Dermis microvascular lymphatic vessel endothelial cell (primary cell): ENCODE measurements around the gene ZNF217. TPM values are rescaled to one million over a fixed set of nuclear protein-coding genes. Genes with fewer than 3 reads are reported as not detected.
"Not testable (repeated sequence)": the region's sequence is repeated elsewhere in the genome, so short reads cannot be mapped to it uniquely, and the experiment has no call there.

Experiments
- DNase-seq, 2 donors: peaks; one replicate each; pipeline versions ENCODE4 v3.0.0 to v3.0.0-alpha.2; 2010; ENCODE audit warnings: low read depth in 2 of 2
- total RNA-seq: library from RNA; depleted of rRNA; stranded (reverse); fragments of >200 nt; gene quantifications from 2 replicates; pipeline ENCODE4 v1.2.1, GENCODE V29; 2014

Gene ZNF217
- total RNA-seq, 1 donor from 2014 or later, result 9.0 TPM

DNA sequence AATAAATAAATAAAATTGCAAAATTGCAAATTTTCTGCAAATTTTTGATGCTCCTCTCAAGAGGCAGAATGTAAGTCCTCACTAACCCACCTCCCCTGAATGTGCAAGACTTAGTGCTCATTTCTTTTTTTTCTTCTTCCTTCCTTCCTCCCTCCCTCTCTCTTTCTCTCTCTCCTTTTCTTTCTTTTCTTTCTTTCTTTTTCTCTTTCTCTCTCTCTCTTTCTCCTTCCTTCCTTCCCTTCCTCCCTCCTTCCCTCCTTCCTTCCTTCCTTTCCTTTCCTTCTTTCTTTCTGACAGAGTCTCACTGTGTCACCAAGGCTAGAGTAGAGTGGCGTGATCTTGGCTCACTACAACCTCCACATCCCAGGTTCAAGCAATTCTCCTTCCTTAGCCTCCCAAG, 60.1 kb downstream of the ZNF217 start:
- DNase-seq, result no peak

DNA sequence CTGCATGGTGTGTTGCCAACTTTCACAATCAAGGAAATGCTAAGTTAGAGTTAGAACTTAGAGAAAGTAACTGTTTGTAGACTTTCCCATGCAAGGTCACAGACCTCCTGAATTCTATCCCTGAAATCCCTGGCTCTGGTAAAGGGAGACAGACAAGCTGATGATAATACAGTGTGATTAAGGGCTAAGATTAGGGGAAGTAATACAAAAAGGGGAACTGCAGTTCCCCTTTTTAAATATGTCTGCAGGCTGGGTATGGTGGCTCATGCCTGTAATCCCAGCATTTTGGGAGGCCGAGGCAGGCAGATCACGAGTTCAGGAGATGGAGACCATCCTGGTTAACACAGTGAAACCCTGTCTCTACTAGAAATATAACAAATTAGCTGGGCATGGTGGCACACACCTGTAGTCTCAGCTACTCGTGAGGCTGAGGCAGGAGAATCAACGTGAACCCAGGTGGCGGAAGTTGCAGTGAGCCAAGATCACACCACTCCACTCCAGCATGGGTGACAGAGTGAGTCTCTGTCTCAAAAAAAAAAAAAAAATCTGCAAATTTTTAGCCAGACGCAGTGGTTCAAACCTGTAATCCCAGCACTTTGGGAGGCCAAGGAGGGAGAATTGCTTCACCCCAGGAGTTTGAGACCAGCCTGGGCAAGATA, 60.9 kb downstream of the ZNF217 start:
- DNase-seq, result not testable (repeated sequence)

DNA sequence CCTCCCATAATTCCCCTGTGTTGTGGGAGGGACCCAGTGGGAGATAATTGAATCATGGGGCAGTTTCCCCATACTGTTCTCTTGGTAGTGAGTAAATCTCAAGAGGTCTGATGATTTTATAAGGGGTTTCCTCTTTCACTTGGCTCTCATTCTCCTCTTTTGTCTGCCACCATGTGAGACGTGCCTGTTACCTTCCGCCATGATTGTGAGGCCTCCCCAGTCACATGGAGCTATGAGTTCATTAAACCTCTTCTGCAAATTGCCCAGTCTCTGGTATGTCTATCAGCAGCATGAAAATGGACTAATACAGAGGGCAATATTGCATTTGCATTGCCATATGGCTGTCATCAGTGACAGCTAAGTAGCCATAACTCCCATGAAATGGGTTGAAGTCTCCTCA, 63.2 kb downstream of the ZNF217 start:
- no peak for DNase-seq

DNA sequence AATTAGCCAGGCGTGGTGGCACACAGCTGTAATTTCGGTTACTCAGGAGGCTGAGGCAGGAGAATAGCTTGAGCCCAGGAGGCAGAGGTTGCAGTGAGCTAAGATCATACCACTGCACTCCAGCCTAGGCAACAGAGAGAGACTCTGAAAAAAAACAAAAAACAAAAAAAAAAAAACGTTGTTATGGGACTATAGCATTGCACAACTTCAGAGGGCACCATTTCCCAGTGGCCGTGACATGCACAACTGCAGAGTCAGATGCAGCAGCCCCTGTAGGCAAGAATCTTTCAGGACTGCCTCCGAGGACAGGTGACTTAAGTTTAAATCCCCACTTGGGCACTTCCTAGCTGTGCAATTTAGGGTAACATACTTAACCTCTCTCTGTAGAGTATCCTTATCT, 64.0 kb downstream of the ZNF217 start:
- DNase-seq, result no peak

DNA sequence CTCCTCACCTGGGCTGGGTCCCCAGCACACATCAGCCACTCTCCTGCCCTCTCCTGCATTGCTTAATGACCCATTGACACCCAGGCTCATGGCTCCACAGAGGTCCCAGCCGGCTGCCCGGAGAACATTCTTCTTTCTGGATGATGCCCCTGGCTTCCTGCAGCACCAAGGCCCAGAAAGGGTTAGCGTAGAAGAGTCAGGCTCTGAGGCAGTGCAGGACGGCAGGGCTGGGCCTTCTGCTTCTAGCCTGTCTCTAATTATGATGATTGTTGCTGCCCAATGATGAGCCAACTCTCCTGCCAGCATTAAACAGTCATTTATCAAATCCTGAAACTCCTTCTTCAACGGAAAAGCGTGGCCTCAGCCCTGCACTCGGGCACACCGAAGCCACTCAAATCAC, 66.4 kb downstream of the ZNF217 start:
- no peak for DNase-seq

DNA sequence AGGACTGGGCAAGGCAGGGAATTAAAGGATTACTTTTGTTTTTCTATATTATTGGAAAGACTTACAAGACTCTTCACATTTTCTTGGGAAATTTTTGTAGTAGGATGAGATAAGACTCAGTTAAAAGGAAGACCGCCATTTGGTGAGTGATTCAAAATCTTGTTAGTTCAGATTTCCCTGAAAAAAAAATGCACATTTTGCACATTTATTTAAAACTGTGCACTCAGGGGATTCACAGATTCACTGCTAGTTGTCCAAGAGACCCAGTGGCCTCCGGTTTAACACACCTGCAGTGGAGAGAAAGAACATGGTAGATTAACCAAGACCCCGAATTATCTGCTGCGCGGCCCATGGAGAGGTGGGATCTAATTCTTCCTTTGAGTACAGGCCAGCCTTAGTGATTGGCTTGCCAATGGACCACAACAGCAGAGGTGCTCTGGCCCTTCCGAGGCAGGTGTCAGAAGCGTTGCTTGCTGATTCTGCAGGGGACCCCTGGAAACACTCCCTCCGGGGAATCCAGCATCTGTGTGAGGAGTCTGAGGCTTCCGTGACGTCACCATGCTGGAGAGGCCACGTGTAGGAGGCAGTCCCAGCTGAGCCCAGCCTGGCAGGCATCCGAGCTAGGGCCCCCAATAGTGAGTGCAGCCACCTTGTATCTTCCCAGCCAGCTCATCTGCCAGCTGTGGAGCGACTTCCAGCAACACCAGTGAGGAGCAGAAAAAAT, 68.9 kb downstream of the ZNF217 start:
- DNase-seq, result no peak

DNA sequence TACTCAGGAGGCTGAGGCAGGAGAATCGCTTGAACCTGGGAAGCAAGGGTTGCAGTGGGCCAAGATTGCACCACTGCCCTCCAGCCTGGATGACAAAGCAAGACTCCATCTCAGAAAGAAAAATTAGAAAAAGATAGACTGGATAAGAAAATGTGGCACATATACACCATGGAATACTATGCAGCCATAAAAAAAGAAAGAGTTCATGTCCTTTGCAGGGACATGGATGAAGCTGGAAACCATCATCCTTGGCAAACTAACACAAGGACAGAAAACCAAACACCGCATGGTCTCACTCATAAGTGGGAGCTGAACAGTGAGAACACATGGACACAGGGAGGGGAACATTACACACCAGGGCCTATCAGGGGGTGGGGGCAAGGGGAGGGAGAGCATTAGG, 70.0 kb downstream of the ZNF217 start:
- DNase-seq, result not testable (repeated sequence)

DNA sequence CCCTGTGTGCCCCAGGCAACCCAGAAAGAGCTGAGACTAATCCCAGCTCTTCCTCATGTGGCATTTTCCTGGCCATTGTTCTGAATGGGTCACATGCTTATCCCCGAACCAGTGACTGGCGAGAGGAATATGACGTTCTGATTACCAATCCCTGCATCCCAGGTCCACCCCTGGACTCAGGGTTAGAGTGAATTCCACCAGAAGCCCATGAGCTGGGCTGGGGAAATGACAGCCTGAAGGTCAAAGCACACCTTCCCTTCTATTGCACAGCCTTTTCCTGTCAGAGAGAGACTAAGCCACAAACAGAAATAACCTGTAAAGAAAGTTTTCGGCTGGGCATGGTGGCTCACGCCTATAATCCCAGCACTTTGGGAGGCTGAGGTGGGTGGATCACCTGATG, 70.9 kb downstream of the ZNF217 start:
- peak in 1 of 2 donors; percentile 45 for DNase-seq

DNA sequence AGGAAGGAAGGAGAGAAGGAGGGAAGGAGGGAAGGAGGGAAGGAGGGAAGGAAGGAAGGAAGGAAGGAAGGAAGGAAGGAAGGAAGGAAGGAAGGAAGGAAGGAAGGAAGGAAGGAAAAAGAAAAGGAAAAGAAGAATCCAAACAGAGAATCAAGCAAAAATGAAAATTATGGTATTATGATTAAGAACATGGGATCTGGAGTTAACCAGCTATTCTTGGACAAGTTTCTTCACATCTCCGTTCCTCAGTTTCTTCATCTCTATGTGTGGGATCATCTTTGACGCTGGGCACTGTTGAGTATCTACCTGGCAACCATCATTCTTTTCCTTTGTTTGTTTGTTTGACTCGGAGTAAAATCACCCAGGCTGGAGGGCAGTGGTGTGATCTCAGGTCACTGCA, 71.6 kb downstream of the ZNF217 start:
- DNase-seq, result no peak

DNA sequence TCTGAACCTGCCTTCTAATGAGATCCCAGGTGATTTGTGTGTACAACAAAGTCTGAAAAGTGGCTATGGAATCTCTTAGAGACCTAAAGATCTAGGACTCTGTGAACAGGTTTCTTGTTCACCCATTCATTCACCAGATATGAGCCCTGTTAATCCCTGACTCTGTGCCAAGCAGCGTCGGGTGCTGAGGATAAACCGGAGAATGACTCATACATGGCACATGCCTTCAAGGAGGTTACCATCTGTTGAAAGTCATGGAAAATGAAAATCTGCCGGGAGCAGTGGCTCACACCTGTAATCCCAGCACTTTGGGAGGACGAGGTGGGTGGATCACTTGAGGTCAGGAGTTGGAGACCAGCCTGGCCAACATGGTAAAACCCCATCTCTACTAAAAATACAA, 72.2 kb downstream of the ZNF217 start:
- not testable (repeated sequence) for DNase-seq

DNA sequence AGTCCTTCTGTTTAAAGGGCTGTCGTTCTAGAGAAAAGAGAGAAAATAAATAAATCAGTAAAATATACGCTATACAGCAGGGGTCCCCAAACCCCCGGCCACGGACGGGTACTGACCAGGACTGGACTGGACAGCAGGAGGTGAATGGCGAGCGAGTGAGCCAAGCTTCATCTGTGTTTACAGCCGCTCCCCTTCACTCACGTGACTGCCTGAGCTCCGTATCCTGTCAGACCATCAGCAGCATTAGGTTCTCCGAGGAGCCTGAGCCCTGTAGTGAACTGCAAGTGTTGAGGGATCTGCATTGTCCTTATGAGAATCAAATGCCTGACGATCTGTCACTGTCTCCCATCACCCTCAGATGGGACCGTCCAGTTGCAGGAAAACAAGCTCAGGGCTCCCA, 76.5 kb downstream of the ZNF217 start:
- peak in 1 of 2 donors; percentile 37 for DNase-seq
